Islet precursor cell (in vitro differentiated cells): ENCODE measurements around the gene NT5C2.
"Not testable (repeated sequence)": the region's sequence is repeated elsewhere in the genome, so short reads cannot be mapped to it uniquely, and the experiment has no call there.

ENCODE experiments used
- DNase-seq: peaks from one replicate; pipeline ENCODE4 v3.0.0-alpha.2; 2018

The NT5C2 gene

GRCh38 chr10:103155471-103156085 is 37.5 kb downstream of the NT5C2 start:
- DNase-seq, result no peak

DNA sequence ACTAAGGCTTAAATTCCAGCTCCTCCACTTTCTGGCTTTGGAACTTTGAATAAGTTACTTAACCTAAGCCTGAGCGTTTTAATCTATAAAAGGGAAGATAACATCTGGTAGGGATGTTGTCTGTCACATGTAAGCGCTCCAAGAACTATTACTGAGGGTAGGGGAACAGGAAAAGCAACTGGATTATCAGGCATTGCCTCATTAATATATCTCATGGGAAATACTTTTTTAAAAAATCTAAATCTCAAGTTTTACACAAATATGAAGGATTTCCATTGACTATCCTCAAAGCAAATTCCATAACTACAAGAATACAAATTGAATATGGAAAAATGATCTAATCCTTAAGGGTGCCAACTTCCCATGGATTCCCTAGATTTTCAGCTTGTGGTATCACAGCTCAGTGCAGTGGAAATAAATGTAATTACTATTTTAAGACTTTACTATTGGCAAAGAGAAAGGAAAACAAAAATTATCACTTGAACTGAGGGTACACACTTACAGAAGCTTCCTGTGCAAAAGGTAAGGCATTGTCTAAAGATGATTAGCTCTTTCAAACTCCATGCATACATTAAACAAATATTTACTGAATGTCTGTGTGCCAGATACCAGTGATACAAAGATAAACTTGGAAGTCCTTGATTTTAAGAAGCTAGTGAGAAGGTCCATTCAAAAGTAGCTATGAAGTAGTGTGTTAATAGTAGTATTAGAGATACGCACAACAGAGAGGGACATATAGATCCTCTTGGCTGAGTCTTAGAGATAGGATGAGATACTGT is 38.4 kb downstream of the NT5C2 start:
- no peak for DNase-seq

- no peak for DNase-seq
These were observed 39.5 kb downstream of the NT5C2 start for GRCh38 chr10:103153302-103154197.

- no peak for DNase-seq
These were observed 43.0 kb downstream of the NT5C2 start for GRCh38 chr10:103149991-103150622.

DNA sequence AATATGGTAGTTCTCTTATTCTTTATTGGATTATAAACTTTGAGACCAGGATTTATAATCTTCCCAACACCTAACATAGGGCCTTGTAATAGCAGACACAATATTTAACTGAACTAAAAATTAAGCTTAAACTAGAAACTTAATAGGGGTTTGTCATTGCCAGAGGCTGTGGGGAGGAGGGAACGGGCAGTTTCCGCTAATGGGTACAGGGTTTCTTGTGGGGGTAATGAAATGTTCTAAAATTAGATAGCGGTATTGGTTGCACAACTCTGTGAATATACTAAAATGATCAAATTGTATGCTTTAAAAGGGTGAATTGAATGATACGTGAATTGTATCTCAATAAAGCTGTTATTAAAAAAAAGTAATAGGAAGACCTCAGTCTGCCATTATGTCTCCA is 45.4 kb downstream of the NT5C2 start:
- no peak for DNase-seq

GRCh38 chr10:103145860-103146466 is 47.1 kb downstream of the NT5C2 start:
- no peak for DNase-seq

GRCh38 chr10:103145046-103145445 is 48.0 kb downstream of the NT5C2 start:
- no peak for DNase-seq

- no peak for DNase-seq
These were observed 49.0 kb downstream of the NT5C2 start for GRCh38 chr10:103144041-103144440.

DNA sequence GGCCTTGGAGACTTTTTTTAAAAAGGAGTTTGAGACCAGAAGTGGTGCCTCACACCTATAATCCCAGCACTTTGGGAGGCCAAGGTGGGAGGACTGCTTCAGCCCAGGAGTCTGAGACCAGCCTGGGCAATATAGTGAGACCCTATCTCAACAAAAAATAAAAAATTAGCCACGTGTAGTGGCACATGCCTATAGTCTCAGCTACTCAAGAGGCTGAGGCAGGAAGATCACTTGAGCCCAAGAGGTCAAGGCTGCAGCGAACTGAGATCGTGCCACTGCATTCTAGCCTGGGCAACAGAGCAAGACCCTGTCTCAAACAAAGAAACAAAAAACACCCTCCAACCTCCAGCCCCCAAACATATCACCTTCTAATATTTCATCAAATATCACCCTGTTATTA is 49.4 kb downstream of the NT5C2 start:
- not testable (repeated sequence) for DNase-seq

GRCh38 chr10:103141950-103142349 is 51.1 kb downstream of the NT5C2 start:
- no peak for DNase-seq

DNA sequence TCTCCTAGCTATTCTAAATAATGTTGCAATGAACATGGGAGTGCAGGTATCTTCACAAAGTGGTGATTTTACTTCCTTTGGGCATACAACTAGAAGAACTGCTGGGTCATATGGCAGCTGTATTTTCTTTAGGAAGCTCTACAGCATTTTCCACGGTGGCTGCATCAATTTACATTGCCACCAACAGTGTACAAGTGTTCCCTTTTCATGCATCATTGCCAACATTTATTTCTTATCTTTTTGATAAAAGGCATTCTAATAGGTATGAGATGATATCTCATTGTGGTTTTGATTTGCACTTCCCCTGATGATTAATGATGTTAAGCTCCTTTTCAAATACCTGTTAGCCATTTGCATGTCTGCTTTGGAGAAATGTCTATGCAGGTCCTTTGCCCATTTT is 52.6 kb downstream of the NT5C2 start:
- DNase-seq, result no peak

- DNase-seq, result no peak
These were observed 53.3 kb downstream of the NT5C2 start for GRCh38 chr10:103139803-103140202.

DNA sequence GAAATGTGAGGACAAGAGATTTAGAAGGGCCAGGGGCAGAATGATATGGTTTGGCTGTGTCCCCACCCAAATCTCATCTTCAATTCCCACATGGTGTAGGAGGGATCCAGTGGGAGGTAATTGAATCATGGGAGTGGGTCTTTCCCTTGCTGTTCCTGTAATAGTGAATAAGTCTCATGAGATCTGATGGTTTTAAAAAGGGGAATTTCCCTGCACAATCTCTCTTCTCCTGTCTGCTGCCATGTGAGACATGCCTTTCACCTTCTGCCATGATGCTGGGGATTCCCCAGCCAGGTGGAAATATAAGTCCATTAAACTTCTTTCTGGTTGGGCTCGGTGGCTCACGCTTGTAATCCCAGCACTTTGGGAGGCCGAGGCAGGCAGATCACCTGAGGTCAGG is 57.9 kb downstream of the NT5C2 start:
- DNase-seq, result not testable (repeated sequence)

DNA sequence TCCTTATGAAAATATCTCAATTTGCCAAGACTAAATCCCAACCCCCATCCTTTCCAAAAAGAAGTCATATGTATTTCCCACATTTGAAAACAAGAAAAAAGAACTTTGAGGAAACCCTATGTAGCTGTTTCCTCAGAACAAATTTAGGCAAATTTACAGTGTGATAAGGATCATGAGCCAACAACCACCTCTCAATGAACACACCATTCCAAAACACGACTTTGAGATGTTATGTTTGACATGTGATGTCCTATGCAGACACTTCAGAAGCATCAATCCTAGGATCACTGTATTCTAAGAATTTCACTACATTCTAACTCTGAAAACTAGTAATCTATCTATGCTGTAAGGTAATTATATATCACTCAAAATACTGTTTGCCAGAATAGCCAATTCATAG is 62.2 kb downstream of the NT5C2 start:
- no peak for DNase-seq

DNA sequence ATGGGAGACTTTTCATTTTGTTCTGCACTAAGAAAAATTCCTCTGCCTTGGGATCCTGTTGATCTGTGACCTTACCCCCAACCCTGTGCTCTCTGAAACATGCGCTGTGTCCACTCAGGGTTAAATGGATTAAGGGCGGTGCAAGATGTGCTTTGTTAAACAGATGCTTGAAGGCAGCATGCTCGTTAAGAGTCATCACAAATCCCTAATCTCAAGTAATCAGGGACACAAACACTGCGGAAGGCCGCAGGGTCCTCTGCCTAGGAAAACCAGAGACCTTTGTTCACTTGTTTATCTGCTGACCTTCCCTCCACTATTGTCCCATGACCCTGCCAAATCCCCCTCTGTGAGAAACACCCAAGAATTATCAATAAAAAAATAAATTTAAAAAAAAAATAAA is 62.9 kb downstream of the NT5C2 start:
- DNase-seq, result not testable (repeated sequence)

- no peak for DNase-seq
These were observed 65.8 kb downstream of the NT5C2 start for GRCh38 chr10:103127241-103127640.

- no peak for DNase-seq
These were observed 67.5 kb downstream of the NT5C2 start for GRCh38 chr10:103125323-103126267.

DNA sequence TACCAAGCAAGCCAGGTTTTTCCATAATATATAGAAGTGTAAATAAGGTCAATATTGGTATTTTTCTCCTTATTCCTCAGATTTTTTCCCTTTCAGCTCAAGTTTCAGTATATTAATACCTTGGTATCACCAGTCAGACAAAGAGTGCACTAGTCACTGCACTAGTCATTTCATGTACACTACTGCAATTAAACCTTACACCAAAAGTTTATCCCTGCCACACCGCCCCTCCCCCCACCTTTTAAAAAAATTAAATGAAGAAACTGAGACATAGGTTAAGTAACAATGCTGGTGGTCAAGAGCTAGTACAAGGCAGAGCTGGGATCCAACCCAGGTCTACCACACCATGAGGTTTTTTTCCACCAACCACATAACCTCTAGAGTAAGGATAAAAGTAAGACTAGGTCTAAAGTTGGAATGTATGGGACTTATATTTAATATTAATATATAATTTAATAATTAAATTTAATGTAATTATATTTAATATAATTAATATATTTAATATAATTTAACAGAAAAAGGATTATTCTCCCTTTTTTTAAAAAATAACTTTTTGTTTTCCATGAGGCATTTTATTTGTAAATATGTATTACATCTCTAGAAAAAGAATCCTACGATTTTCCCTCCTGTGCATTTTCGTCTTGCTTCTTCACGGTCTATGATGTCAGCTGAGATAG is 68.5 kb downstream of the NT5C2 start:
- no peak for DNase-seq

DNA sequence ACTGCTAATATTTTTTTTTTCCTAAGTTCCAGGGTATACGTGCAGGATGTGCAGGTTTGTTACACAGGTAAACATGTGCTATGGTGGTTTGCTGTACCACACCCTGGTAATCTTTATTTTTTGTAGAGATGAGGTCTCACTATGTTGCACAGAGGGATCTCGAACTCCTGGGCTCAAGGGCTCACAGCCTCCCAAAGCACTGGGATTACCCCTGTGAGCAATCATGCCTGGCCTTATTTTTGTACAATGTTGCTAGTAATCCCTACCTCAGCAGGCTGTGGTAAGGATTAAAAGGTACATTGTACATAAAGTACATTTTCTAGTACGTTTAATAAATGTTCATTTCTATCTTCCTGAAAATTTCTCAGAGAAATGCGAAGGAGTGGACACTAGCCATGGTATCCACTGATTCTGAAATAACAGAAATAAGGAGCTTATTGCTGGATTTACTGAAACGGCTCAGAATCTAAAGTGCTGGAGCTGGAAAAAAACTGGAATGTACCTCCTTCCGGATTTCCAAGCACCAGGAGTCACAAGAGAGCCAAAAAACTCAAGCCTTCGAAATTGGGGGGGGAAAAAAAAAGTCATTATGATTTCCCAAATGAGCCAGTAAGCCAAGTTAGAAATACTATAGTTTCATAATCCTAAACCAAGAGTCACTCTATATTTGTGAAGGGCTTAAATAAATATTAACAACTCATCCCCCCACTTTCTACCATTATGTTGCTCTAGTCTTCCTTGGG is 69.6 kb downstream of the NT5C2 start:
- DNase-seq, result no peak
